SK-N-SH (cell line): Measurements from ENCODE around the gene ANXA8. TPM values are rescaled to one million over a fixed set of nuclear protein-coding genes. Genes with fewer than 3 reads are reported as not detected.

Source experiments
- CTCF ChIA-PET: fragments of 300-600, 350-600 bp; formaldehyde crosslinking; extraction: SDS; loops from one replicate; lab custom pipeline; 2021; lab: Yijun Ruan, JAX
- POLR2A ChIA-PET: fragments of 350-600 bp; sonication (Branson Sonifier 250); formaldehyde crosslinking; extraction: SDS; loops from one replicate; lab custom pipeline; 2020; ENCODE audit warnings: antibody characterized with exemption, inconsistent platforms; lab: Yijun Ruan, JAX
- DNase-seq: peaks from one replicate; pipeline ENCODE4 v3.0.0; 2012
- H2AFZ ChIP-seq: fragments of 200-600 bp; sonication (generic); 2 replicates; pipeline ENCODE4 v1.8.1; 2016; ENCODE audit warnings: antibody characterized with exemption, mild to moderate bottlenecking, low read depth
- H3F3A ChIP-seq: fragments of 200-600 bp; sonication (generic); replicated peaks from 2 replicates; pipeline ENCODE3; 2016; ENCODE audit warnings: antibody characterized with exemption, mild to moderate bottlenecking; ENCODE audit not compliant: insufficient read depth
- H3K27ac ChIP-seq, 2 experiments: fragments of 200-500 bp in 1 of 2; fragments of 200-600 bp in 1 of 2; sonication (Bioruptor generic) in 1 of 2; sonication (generic), shearing (Covaris generic) in 1 of 2; 2 replicates each; pipeline versions ENCODE4 v1.5.1 to v1.6.1; 2014 to 2016; ENCODE audit warnings: low read depth in 2 of 2, inconsistent platforms in 1 of 2, low read length in 1 of 2, mild to moderate bottlenecking in 1 of 2, mixed read lengths in 1 of 2
- H3K27me3 ChIP-seq: fragments of 200-600 bp; sonication (generic), shearing (Covaris generic); 2 replicates; pipeline ENCODE4 v1.6.1; 2016; ENCODE audit warnings: mixed run types; ENCODE audit not compliant: insufficient read depth
- H3K36me3 ChIP-seq, 2 experiments: fragments of 200-500 bp in 1 of 2; fragments of 200-600 bp in 1 of 2; sonication (Bioruptor generic) in 1 of 2; sonication (generic) in 1 of 2; replicated peaks in 1 of 2; 2 replicates each; pipeline versions ENCODE3 to v1.5.1; 2014 to 2016; ENCODE audit warnings: low read length in 1 of 2, mild to moderate bottlenecking in 1 of 2; ENCODE audit not compliant: insufficient read depth in 2 of 2, control insufficient read depth in 1 of 2
- H3K4me1 ChIP-seq, 2 experiments: fragments of 200-500 bp in 1 of 2; fragments of 200-600 bp in 1 of 2; sonication (Bioruptor generic) in 1 of 2; sonication (generic), shearing (Covaris generic) in 1 of 2; 2 replicates each; pipeline versions ENCODE4 v1.5.1 to v1.6.1; 2014 to 2016; ENCODE audit warnings: low read depth in 1 of 2, low read length in 1 of 2, mixed run types in 1 of 2; ENCODE audit not compliant: insufficient read depth in 2 of 2, control insufficient read depth in 1 of 2
- H3K4me2 ChIP-seq: fragments of 200-600 bp; sonication (generic), shearing (Covaris generic); 2 replicates; pipeline ENCODE4 v1.6.1; 2017; ENCODE audit warnings: mixed run types
- H3K4me3 ChIP-seq, 2 experiments: fragments of 200-500 bp in 1 of 2; fragments of 200-600 bp in 1 of 2; sonication (Bioruptor generic) in 1 of 2; sonication (generic), shearing (Covaris generic) in 1 of 2; 2 replicates each; pipeline versions ENCODE4 v1.5.1 to v1.8.1; 2014 to 2016; ENCODE audit warnings: low read depth in 2 of 2, inconsistent platforms in 1 of 2, low read length in 1 of 2, mild to moderate bottlenecking in 1 of 2, mixed read lengths in 1 of 2, moderate library complexity in 1 of 2
- H3K79me2 ChIP-seq: fragments of 200-600 bp; sonication (generic); 2 replicates; pipeline ENCODE4 v1.8.1; 2017; ENCODE audit warnings: mild to moderate bottlenecking; ENCODE audit not compliant: insufficient read depth
- H3K9ac ChIP-seq: fragments of 200-600 bp; sonication (generic); 2 replicates; pipeline ENCODE4 v1.6.1; 2017; ENCODE audit warnings: mixed run types
- H3K9me2 ChIP-seq: fragments of 200-600 bp; sonication (generic); 2 replicates; pipeline ENCODE4 v1.6.1; 2017; ENCODE audit warnings: mixed run types
- H3K9me3 ChIP-seq: fragments of 200-600 bp; sonication (generic); 2 replicates; pipeline ENCODE4 v1.6.1; 2017; ENCODE audit warnings: mixed run types, mild to moderate bottlenecking, moderate library complexity
- H4K20me1 ChIP-seq: fragments of 200-600 bp; sonication (generic); 2 replicates; pipeline ENCODE4 v1.6.1; 2017; ENCODE audit warnings: mild to moderate bottlenecking, mixed run types; ENCODE audit not compliant: insufficient read depth
- FOSL2 ChIP-seq: IDR thresholded peaks from 2 replicates; pipeline ENCODE4 v1.4.0; 2012; ENCODE audit warnings: low read depth, mild to moderate bottlenecking, moderate library complexity, borderline replicate concordance
- FOXJ3 ChIP-seq: sonication (generic); formaldehyde crosslinking; IDR thresholded peaks from 2 replicates; pipeline ENCODE4 v1.5.1; 2020; ENCODE audit warnings: mild to moderate bottlenecking, missing genetic modification reagents
- GABPA ChIP-seq: IDR thresholded peaks from 2 replicates; pipeline ENCODE4 v1.4.0; 2012; ENCODE audit warnings: low read depth, mild to moderate bottlenecking
- JUND ChIP-seq: IDR thresholded peaks from 2 replicates; pipeline ENCODE4 v1.4.0; 2012
- SMC3 ChIP-seq: IDR thresholded peaks from 2 replicates; pipeline ENCODE4 v1.6.1; 2012; ENCODE audit warnings: low read depth, low read length, improper control_type of control experiment
- TEAD4 ChIP-seq: IDR thresholded peaks from 2 replicates; pipeline ENCODE4 v1.4.0; 2012; ENCODE audit warnings: mild to moderate bottlenecking, borderline replicate concordance; ENCODE audit not compliant: insufficient read depth
- YY1 ChIP-seq: IDR thresholded peaks from 2 replicates; pipeline ENCODE4 v1.4.0; 2012; ENCODE audit warnings: low read depth, mild to moderate bottlenecking
- WGBS: methylation state at CpG from one replicate; pipeline ENCODE4 v1.1.6; 2017; ENCODE audit warnings: low lambda C conversion rate; 5-methylcytosine and 5-hydroxymethylcytosine counted together
- polyA plus RNA-seq, 3 experiments: library from polyadenylated mRNA; depleted of rRNA; stranded (reverse); fragments of >200 nt; gene quantifications; 2 replicates each; pipeline ENCODE4 v1.2.3, GENCODE V29; 2012
- small RNA-seq, 7 experiments: library from RNA; depleted of rRNA; stranded (forward); fragments of <200 nt; gene quantifications; one replicate each; pipeline ENCODE3, GENCODE V24; 2012
- TF ChIP-seq, protein P1 (sequence below): IDR thresholded peaks from 2 replicates; pipeline ENCODE4 v1.4.0; 2012; ENCODE audit warnings: low read depth, borderline replicate concordance
- TF ChIP-seq, protein P2 (sequence below): fragments of 150-350 bp; IDR thresholded peaks from 2 replicates; pipeline ENCODE4 v1.6.1; 2016; ENCODE audit warnings: mild to moderate bottlenecking, low read depth, low read length
- TF ChIP-seq, protein P3 (sequence below): IDR thresholded peaks from 2 replicates; pipeline ENCODE4; 2012
- TF ChIP-seq, protein P4 (sequence below): IDR thresholded peaks from 2 replicates; pipeline ENCODE4 v1.4.0; 2012; ENCODE audit warnings: low read depth

Gene ANXA8
- polyA plus RNA-seq, 1 of the 3 experiments (the other 2 are of a cell fraction): 0.15 TPM

DNA sequence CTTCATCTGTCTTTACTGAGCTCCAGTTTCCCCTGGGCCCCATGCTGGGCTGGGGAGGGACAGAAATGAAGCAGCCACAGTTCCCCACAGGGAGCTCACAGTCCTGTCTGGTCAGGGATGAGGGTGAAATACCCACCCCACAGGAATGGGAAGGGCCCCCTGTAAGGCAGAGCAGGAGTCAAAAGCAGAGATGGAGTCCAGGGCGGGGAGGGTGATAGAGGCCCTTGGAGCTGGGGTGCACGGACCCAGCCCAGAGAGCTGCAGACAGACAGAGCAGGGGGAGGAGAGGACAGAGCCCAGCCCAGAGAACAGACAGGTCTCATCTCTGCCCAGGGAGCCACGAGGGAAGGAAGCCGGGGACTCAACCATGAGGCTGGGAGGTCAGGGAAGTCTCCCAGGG, 64.9 kb downstream of the ANXA8 start:
- no peaks in the 10 kb centered on the region for H3K9me3 ChIP-seq
- H3K9ac ChIP-seq: no peak overlapping the region
- TF ChIP-seq, protein P1, sequence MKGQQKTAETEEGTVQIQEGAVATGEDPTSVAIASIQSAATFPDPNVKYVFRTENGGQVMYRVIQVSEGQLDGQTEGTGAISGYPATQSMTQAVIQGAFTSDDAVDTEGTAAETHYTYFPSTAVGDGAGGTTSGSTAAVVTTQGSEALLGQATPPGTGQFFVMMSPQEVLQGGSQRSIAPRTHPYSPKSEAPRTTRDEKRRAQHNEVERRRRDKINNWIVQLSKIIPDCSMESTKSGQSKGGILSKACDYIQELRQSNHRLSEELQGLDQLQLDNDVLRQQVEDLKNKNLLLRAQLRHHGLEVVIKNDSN: no peak
- no peak for TF ChIP-seq FOXJ3 (CRISPR knock-in tag)
- TF ChIP-seq TEAD4: no peak
- no peak for TF ChIP-seq SMC3
- TF ChIP-seq, protein P2, sequence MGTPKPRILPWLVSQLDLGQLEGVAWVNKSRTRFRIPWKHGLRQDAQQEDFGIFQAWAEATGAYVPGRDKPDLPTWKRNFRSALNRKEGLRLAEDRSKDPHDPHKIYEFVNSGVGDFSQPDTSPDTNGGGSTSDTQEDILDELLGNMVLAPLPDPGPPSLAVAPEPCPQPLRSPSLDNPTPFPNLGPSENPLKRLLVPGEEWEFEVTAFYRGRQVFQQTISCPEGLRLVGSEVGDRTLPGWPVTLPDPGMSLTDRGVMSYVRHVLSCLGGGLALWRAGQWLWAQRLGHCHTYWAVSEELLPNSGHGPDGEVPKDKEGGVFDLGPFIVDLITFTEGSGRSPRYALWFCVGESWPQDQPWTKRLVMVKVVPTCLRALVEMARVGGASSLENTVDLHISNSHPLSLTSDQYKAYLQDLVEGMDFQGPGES: no peak
- TF ChIP-seq, protein P3, sequence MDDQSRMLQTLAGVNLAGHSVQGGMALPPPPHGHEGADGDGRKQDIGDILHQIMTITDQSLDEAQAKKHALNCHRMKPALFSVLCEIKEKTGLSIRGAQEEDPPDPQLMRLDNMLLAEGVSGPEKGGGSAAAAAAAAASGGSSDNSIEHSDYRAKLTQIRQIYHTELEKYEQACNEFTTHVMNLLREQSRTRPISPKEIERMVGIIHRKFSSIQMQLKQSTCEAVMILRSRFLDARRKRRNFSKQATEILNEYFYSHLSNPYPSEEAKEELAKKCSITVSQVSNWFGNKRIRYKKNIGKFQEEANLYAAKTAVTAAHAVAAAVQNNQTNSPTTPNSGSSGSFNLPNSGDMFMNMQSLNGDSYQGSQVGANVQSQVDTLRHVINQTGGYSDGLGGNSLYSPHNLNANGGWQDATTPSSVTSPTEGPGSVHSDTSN: no peak
- no peak for TF ChIP-seq YY1
- no peak overlapping the region for H3K4me2 ChIP-seq
- H3K79me2 ChIP-seq: no peaks in the 10 kb centered on the region
- whole genome bisulfite sequencing: 71% methylated on average over 3 of the region's 4 CpGs
- no peaks in the 10 kb centered on the region for H3K27me3 ChIP-seq
- H3K4me3 ChIP-seq: no peak overlapping the region
- H3K36me3 ChIP-seq: no peaks in the 10 kb centered on the region
- DNase-seq: no peak
- no peaks in the 10 kb centered on the region for H3K9me2 ChIP-seq
- H3K4me1 ChIP-seq: no peaks in the 10 kb centered on the region; a peak in 1 of 4 replicates
- ChIA-PET POLR2A (no interaction called here), CTCF (no interaction called here)
- H4K20me1 ChIP-seq: no peaks in the 10 kb centered on the region
- no peak overlapping the region for H3K27ac ChIP-seq
- H3F3A ChIP-seq: peaks cover 2% of the 10 kb centered on the region
- no peak overlapping the region for H2AFZ ChIP-seq

DNA sequence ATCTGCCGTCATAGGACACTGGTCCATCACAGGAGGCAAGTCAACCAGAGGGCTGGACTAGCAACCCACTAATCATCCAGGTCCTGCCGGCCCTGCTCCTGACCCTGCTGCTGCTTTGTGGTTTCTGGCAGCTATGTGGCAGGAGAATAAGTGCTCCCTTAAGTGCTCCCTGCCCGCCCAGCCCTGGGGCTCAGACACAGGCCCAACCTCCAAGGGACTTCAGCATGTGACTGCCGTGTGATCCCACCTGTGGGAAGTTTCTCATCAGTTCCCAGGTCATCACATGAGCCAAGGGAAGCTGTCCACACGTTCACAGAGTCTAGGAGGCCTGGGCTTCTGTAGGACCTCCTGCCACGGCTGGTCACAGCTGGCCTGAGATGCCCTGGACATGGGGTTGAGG, 65.6 kb downstream of the ANXA8 start:
- POLR2A ChIA-PET: no interaction called here
- CTCF ChIA-PET: no interaction called here

More for the DNA sequence above, 65.6 kb downstream of the ANXA8 start:
- no peak for DNase-seq
- Histone ChIP-seq H2AFZ (no peak overlapping the region), H3F3A (no peaks in the 10 kb centered on the region), H3K9ac (no peak overlapping the region), H3K4me2 (no peak overlapping the region), H3K27ac (no peak overlapping the region), H3K9me3 (no peaks in the 10 kb centered on the region), H3K27me3 (no peaks in the 10 kb centered on the region), H3K4me1 (no peaks in the 10 kb centered on the region; a peak in 1 of 4 replicates), H4K20me1 (no peaks in the 10 kb centered on the region), H3K9me2 (no peaks in the 10 kb centered on the region), H3K36me3 (no peaks in the 10 kb centered on the region)
- WGBS: 67% methylated on average over 4 of the region's 6 CpGs
- TF ChIP-seq JUND (no peak), FOSL2 (no peak), GABPA (no peak)
- TF ChIP-seq, protein P4, sequence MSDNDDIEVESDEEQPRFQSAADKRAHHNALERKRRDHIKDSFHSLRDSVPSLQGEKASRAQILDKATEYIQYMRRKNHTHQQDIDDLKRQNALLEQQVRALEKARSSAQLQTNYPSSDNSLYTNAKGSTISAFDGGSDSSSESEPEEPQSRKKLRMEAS: no peak
- TF ChIP-seq, all 33 proteins: peak for 0
- H3K79me2 ChIP-seq: no peaks in the 10 kb centered on the region
- no peak overlapping the region for H3K4me3 ChIP-seq

Small RNAs within 50 kb of the gene (small RNA-seq; reads per million reads assigned to genes)
- gene AL591684.3 (0 reads per million in 7 experiments), gene RNA5SP312 (0 reads per million in 7 experiments)

Other genes with a start within 250 kb of the ANXA8 start
- 0.02 TPM in 1 of 2 replicates, not detected in the other for gene GDF10, start 183.9 kb downstream of the ANXA8 start, polyA plus RNA-seq (2012; rRNA removed)
- gene GDF2, start 161.7 kb downstream of the ANXA8 start, polyA plus RNA-seq (2012; rRNA removed): not detected in 2 replicates
- not detected in 2 replicates for gene RBP3, start 135.8 kb downstream of the ANXA8 start, polyA plus RNA-seq (2012; rRNA removed)
- 0.59 and 0.81 TPM in 2 replicates for gene ZNF488, start 99.8 kb downstream of the ANXA8 start, polyA plus RNA-seq (2012; rRNA removed)
- gene FAM25G, start 7.6 kb upstream of the ANXA8 start, polyA plus RNA-seq (2012; rRNA removed): not detected in 2 replicates
- 9.1 and 9.9 TPM in 2 replicates for gene AGAP9, start 39.5 kb upstream of the ANXA8 start, polyA plus RNA-seq (2012; rRNA removed)